ENCODE data around the gene ZC2HC1C. TPM values are rescaled to one million over a fixed set of nuclear protein-coding genes. Genes with fewer than 3 reads are reported as not detected.

ZC2HC1C gene
- total and polyA plus RNA-seq, 9 of the 15 experiments (the other 6 are each of a cell fraction or from before 2014, with no cell fraction given), result 6.3 to 9.2 (median 7.7) TPM

DNA sequence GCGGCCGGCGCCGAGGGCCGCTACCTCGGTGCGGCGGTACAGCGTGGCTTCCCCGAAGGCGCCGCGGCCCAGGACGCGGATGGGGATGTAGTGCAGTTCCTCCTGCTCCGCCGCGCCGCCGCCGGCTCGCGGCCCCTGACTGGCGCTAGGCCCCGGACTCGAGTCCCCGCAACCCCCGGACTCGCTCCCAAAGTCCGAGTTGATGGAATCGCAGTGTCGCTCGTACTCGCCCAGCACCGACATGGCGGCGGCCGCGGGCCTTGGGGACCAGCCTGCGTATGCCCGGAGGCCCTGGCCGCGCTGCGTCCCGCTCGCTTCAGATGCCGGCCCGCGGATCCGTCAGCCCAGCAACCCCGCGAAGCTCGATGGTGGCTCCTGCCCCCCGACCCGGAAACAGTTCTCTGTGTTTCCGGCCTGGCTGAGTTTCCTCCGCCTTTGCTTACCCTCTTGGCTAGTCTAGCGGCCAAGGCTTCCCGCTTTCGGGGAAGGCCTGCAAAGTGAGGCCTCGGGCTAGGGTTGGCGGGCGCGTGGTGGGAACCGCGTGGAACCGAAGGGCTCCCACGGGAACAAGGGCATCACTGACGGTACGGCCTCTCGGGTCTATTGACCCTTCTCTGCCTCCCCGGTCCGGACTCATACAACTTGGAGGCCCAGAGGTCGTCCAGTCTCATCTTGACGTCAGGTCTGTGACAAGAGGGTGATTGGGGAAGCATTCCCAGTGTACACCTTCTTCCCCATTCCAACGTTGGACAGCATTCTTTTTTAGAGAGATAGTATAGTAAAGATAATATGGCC lies 57.4 kb downstream of the ZC2HC1C start, which contains the start of gene NEK9 (continued):
- TF ChIP-seq, protein P1, sequence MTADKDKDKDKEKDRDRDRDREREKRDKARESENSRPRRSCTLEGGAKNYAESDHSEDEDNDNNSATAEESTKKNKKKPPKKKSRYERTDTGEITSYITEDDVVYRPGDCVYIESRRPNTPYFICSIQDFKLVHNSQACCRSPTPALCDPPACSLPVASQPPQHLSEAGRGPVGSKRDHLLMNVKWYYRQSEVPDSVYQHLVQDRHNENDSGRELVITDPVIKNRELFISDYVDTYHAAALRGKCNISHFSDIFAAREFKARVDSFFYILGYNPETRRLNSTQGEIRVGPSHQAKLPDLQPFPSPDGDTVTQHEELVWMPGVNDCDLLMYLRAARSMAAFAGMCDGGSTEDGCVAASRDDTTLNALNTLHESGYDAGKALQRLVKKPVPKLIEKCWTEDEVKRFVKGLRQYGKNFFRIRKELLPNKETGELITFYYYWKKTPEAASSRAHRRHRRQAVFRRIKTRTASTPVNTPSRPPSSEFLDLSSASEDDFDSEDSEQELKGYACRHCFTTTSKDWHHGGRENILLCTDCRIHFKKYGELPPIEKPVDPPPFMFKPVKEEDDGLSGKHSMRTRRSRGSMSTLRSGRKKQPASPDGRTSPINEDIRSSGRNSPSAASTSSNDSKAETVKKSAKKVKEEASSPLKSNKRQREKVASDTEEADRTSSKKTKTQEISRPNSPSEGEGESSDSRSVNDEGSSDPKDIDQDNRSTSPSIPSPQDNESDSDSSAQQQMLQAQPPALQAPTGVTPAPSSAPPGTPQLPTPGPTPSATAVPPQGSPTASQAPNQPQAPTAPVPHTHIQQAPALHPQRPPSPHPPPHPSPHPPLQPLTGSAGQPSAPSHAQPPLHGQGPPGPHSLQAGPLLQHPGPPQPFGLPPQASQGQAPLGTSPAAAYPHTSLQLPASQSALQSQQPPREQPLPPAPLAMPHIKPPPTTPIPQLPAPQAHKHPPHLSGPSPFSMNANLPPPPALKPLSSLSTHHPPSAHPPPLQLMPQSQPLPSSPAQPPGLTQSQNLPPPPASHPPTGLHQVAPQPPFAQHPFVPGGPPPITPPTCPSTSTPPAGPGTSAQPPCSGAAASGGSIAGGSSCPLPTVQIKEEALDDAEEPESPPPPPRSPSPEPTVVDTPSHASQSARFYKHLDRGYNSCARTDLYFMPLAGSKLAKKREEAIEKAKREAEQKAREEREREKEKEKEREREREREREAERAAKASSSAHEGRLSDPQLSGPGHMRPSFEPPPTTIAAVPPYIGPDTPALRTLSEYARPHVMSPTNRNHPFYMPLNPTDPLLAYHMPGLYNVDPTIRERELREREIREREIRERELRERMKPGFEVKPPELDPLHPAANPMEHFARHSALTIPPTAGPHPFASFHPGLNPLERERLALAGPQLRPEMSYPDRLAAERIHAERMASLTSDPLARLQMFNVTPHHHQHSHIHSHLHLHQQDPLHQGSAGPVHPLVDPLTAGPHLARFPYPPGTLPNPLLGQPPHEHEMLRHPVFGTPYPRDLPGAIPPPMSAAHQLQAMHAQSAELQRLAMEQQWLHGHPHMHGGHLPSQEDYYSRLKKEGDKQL (CRISPR knock-in tag; IDR thresholded peaks at IDR 0.05; ENCODE audit: borderline replicate concordance), result no peak
- TF ChIP-seq, protein P2, sequence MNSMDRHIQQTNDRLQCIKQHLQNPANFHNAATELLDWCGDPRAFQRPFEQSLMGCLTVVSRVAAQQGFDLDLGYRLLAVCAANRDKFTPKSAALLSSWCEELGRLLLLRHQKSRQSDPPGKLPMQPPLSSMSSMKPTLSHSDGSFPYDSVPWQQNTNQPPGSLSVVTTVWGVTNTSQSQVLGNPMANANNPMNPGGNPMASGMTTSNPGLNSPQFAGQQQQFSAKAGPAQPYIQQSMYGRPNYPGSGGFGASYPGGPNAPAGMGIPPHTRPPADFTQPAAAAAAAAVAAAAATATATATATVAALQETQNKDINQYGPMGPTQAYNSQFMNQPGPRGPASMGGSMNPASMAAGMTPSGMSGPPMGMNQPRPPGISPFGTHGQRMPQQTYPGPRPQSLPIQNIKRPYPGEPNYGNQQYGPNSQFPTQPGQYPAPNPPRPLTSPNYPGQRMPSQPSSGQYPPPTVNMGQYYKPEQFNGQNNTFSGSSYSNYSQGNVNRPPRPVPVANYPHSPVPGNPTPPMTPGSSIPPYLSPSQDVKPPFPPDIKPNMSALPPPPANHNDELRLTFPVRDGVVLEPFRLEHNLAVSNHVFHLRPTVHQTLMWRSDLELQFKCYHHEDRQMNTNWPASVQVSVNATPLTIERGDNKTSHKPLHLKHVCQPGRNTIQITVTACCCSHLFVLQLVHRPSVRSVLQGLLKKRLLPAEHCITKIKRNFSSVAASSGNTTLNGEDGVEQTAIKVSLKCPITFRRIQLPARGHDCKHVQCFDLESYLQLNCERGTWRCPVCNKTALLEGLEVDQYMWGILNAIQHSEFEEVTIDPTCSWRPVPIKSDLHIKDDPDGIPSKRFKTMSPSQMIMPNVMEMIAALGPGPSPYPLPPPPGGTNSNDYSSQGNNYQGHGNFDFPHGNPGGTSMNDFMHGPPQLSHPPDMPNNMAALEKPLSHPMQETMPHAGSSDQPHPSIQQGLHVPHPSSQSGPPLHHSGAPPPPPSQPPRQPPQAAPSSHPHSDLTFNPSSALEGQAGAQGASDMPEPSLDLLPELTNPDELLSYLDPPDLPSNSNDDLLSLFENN (IDR thresholded peaks at IDR 0.05; ENCODE audit: low read depth in 2 of 2, low read length in 2 of 2), result no peak
- TF ChIP-seq, protein P3, sequence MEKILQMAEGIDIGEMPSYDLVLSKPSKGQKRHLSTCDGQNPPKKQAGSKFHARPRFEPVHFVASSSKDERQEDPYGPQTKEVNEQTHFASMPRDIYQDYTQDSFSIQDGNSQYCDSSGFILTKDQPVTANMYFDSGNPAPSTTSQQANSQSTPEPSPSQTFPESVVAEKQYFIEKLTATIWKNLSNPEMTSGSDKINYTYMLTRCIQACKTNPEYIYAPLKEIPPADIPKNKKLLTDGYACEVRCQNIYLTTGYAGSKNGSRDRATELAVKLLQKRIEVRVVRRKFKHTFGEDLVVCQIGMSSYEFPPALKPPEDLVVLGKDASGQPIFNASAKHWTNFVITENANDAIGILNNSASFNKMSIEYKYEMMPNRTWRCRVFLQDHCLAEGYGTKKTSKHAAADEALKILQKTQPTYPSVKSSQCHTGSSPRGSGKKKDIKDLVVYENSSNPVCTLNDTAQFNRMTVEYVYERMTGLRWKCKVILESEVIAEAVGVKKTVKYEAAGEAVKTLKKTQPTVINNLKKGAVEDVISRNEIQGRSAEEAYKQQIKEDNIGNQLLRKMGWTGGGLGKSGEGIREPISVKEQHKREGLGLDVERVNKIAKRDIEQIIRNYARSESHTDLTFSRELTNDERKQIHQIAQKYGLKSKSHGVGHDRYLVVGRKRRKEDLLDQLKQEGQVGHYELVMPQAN (IDR thresholded peaks at IDR 0.05; ENCODE audit: borderline replicate concordance), result no peak
- TF ChIP-seq POLR2AphosphoS5 (IDR thresholded peaks at IDR 0.05; ENCODE audit: control insufficient read depth, insufficient read depth, low read depth, low read length), result peak; percentile 75
- TF ChIP-seq TEAD4 (IDR thresholded peaks at IDR 0.05; ENCODE audit: low read length), result 0 out of 2 replicates have a peak, but pooled peaks have one; percentile 4
- no peak for TF ChIP-seq TEAD4 (CRISPR knock-in tag; IDR thresholded peaks at IDR 0.05; ENCODE audit: borderline replicate concordance)
- TF ChIP-seq ZNF79 (CRISPR knock-in tag; IDR thresholded peaks at IDR 0.05; ENCODE audit: low read depth), result no peak
- TF ChIP-seq CREB1 (IDR thresholded peaks at IDR 0.05), result no peak
- TF ChIP-seq CREB1 (CRISPR knock-in tag; IDR thresholded peaks at IDR 0.05), result peak; percentile 59; the same call in 1 of the 2 replicates
- peak; percentile 98 for TF ChIP-seq POLR2G (IDR thresholded peaks at IDR 0.05; ENCODE audit: low read depth, low read length)
- peak; percentile 52; the same call in 1 of the 2 replicates for TF ChIP-seq XRCC5 (IDR thresholded peaks at IDR 0.05; ENCODE audit: low read depth, low read length)
- 0 out of 2 replicates have a peak, but pooled peaks have one; percentile 79 for TF ChIP-seq MTA3 (IDR thresholded peaks at IDR 0.05; ENCODE audit: borderline replicate concordance)
- TF ChIP-seq ZFP36 (IDR thresholded peaks at IDR 0.05; ENCODE audit: low read depth, low read length, partially characterized antibody), result no peak
- 0 out of 2 replicates have a peak, but pooled peaks have one; percentile 69 for TF ChIP-seq ZNF644 (tag; IDR thresholded peaks at IDR 0.05; ENCODE audit: low read depth)
- no peak for TF ChIP-seq KAT8 (IDR thresholded peaks at IDR 0.05; ENCODE audit: low read depth)

Data from K562 (cell line).